HG03575 (cell line): Measurements from ENCODE around the gene LYVE1.

ENCODE experiments used
- ATAC-seq: cut with Tn5 transposase; IDR thresholded peaks from one replicate; pipeline ENCODE4 v1.9.1; 2021; ENCODE audit not compliant: unreplicated experiment, insufficient number of reproducible peaks, low FRiP score; ENCODE audit errors: extremely low read depth

Gene LYVE1

DNA sequence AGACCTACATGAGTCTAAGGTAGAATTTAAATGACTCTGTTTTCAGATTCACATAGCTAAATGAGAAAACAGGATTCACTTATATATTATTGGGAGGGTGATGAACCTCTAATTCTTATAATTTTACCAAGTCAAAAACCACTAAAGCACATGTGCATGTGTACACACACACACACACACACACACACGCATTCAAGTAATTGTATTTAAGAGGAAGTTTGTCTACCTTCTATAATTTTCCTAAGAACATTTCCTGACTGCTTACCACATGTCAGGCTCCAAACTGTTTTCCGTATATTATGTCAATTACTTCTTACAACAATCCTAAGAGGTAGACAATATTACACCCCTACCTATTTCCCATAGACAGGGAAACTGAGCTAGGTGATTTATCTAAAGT is 34.1 kb downstream of the LYVE1 start:
- no peak for ATAC-seq

DNA sequence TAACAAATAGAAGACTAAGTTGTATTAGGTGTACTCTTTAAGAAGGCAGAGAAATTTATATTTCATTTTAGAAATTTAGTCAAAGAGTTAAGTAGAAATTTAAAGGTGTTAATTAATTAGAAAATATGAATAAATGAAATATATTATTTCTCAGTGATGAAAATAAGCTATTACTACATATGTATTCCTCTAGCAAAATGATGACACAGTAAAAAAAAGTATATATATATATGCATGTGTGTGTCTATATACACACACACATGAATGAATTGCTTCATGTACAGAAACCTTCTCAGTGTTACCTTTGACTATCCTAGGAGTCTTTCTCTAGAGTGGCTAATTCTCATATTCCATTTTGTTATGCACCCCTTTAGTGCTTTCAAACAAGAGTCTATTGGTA is 35.1 kb downstream of the LYVE1 start:
- no peak for ATAC-seq

DNA sequence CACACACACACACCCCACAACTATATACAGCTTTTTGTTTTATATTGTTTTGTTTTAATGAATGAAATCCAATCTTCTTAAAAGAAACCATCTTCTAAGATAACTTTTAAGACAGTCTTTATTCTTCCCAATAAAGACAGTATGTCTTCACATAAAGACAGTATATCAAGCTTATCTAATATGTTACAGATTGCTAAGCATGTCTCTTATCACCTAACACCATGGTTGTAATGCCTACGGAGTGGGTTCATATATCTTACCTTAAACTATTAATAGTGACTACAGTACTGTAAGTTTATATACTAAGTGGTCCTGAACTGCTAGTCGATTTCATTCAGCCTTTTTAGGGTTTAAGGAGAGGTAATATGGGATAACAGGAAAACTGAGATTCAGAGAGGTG is 35.9 kb downstream of the LYVE1 start:
- no peak for ATAC-seq

DNA sequence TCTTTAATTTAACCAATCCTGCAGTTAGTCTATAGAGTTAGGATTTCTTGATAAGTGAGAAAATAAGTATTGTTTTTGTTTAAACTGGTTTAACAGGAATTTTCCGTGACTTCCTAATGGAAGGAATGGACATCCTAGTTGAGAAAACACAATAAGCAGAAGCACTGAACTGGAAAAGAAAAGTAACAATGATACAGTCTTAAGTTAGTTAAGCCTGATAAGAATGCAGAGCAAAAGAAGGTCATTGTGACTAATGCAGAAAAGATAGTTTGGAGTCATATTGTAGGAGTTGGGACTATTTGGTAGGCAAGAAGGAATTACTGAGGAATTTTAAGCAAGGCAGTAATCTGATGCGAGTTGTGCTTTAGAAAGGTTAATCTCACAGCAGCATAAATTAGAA is 39.2 kb downstream of the LYVE1 start:
- no peak for ATAC-seq

DNA sequence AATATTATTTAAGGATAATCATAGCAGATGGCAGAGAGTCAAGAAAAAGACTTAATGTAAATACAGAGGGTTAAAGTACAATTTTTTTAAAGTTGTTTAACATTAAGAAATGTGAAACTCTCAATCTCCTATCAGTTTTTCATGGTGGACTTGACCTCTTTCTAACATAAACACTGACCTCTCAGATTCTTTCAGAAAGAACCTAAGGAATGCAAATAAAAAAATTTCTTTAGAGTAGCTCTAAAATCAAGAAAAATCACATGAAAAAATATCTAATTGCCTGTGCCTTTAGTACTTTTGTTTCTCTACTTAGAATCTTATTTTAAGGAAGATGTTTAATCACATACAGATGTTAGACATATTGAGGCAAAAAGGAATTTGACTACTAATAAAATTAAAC is 40.3 kb downstream of the LYVE1 start:
- no peak for ATAC-seq

DNA sequence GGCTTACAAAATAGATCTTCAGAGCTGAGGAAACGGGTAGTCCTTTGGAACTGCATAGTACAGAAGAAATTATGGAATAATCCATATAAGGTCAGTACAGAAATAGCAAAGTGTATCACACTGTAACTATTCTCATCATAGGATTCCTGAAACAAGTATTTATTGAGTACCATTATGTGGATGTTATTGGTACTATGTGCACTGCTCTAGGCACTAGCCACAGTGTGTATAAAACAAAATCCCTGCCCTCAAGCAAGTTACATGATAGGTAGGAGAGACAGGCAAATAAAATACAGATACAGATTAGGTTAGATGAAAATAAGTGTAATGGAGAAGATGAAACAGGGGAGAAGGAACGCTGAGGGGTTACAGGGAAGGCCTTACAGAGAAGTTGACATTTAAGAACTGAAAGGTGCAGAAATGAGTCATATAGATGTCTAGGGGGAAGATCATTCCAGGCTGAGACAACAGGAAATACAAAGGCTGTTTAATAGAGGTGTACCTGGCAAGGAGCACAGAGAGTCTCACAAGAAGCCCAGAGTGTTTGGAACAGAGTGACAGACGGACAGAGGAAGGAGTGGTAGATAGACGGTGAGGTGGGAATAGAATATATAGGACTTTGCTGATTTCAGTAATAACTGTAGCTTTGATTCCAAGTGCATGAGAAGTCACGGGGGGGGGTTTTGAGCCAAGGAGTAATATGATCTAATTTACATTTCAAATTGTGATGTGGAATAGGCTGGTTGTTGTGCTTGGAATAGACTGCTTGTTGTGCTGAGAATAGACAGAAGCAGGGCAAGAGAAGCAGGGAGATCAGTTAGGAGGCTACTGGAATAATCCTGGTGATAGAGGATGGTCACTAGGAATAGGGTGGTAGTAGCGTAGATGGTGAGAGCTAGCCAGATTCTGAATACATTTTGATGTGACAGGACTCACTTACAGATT is 41.2 kb downstream of the LYVE1 start:
- ATAC-seq: peak; percentile 66

DNA sequence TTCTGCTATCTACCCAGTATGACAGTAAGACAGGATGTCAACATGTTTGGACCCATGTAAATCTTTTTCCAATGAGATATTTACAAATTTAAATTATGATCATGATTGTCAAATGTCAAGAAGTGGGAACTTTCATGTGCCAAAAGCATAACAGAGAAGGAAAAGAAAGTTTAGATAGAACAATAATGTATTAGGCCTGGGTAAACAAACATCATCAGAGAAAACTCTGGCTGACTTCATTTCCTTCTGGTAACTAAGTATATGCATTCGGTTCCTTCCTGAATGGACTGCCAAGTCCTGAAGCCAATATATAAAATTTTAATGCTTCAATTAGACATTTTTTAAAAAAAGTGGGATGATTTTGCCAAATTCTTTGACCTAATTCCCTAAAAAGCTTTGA is 44.0 kb downstream of the LYVE1 start:
- ATAC-seq: no peak

DNA sequence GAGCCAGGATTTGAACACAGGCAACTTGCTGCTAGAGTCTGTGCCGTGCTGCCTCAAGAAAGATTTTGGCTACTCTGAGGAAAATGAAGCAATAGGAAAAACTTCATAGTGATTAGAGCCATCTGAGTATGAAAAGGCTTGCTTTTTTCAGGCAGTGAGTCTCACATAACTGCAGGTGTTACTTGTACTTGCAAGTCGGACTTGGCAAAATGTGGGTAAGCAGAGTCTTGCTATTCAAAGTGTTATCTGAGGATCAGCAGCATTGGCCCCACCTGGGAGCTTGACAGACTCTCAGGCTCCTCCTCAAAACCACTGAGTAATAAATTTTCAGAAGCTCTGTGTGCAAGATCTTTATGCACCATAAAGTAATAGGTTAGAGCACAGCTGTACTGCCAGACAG is 45.5 kb downstream of the LYVE1 start:
- ATAC-seq: no peak

DNA sequence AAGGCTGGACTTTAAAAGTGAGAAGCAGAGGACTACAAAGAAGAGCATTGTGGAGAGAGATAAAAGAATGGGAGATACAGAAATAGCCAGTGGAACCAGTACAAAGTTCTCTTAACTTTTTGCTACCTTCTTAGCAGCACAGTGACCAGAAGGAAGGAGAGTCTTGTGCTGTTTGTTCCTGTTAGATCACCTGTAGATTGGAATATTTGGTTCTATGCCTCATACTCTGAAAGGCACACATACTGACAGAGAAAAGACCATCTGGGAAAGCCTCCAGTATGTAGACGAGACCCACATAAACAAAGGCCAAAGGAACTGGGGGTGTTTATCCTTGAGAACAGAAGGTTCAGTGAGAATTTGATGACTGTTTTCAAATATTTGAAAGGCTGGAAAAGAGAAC is 46.2 kb downstream of the LYVE1 start:
- no peak for ATAC-seq

DNA sequence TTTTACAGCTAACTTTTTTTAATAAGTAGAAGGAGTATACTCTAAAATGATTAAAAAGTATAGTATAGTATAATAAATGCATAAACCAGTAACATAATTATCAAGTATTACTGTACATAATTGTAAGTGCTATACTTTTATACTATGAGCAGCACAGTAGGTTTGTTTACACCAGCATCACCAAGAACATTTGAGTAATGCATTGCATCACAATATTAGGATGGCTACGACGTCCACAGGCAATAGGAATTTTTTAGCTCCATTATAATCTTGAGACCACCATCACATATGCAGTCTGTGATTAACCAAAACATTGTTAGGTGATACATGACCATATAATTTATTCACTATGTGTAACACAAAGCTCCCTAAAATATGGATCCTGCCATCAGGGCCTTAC is 47.9 kb downstream of the LYVE1 start:
- no peak for ATAC-seq

DNA sequence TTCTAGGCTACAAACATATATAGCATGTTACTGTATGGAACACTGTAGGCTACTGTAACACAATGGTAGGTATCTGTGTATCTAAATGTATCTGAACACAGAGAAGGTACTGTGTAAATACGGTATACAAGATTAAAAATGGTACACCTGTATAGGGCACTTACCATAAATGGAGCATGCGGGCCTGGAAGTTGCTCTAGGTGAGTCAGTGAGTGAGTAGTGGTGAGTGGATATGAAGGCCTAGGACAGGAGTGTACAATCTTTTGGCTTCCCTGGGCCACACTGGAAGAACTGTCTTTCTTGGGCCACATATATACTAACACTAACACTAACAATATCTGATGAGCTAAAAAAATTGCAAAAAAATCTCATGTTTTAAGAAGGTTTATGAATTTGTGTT is 48.8 kb downstream of the LYVE1 start:
- ATAC-seq: no peak

DNA sequence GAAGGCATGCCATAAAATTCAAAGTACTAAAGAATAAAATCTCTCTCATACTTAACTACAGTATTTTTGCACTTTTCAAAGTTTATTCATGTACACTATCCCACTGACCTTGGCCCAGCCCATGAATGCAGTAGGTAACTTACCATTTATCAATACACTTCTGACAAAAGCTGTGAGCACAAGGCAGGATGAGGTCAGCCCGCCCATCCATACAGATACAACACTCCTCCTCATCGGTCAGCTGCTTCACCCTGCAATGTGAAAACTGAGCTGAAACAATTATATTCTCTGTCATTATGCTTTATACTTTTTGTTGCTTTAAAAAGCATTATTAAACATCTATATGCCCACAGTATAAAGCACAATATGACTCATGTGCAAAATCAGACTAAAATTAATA is 49.6 kb downstream of the LYVE1 start:
- no peak for ATAC-seq

DNA sequence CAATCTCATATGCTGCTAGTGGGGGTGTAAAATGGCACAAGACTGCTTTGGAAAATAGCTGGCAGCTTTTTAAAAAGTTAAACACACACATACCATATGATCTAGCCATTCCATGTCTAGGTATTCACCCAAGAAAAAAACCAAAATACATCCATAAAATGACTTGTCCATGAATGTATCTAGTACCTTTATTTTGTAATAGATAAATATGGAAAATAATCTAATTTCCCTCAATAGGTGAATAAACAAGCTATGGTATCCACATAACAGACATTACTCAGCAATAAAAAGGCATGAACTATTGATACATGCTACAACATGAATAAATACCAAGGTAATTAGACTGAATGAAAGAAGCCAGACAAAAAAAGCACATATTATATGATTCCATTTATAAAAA is 50.3 kb downstream of the LYVE1 start:
- ATAC-seq: no peak

DNA sequence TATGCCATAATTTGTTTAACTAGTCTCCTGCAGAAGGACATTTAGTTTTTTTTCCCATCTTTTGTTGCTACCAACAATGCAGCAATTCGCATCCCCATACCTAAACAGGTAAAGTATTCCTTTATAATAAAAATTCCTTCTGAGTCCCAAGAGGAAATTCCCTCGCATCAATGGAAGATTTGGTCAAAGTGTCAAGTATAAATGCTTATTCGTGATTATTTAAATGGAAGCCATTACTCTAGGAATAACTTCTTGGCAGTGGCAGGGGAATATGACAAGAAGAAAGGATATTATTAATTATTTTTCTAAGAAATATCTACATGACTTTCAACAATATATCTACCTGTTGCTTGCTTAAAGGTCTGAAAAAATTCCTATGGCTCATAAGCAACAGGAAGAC is 53.0 kb downstream of the LYVE1 start:
- no peak for ATAC-seq

DNA sequence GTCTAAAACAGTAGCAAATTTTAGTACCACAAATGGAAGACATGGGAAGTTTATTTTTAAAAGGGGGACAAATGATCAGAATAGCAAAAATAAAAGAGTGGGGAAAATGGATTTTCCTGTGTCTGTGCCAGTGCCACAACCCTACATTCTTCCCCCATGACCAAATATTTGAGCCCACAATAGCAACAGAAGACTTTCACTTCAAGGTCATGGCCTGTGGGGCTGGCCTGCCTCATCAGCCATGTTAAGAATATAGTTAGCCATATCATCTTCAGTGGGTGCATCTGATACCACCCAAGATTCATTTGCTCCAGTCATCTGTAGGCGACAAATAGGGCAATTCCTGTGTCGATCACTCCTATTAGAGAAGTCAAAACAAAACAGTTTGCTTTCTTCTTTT is 53.8 kb downstream of the LYVE1 start:
- ATAC-seq: no peak

DNA sequence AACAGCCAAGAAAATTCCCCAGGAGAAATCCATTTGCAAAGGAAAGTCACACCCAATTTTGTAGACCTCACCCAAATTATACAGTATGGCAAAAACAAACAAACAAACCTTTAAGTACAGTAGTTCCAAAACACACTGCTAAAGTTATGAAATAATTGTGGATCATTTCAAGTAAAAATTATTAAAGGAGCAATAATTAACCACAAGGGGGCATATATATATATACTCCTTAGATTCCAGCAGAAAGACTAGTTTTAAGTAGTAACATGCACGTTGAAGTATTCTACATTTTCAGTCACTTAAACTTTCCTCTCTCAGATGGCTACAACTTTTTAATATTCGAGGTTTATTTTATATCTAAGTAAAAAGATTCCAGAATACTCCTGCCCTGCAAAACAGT is 54.3 kb downstream of the LYVE1 start:
- ATAC-seq: no peak

DNA sequence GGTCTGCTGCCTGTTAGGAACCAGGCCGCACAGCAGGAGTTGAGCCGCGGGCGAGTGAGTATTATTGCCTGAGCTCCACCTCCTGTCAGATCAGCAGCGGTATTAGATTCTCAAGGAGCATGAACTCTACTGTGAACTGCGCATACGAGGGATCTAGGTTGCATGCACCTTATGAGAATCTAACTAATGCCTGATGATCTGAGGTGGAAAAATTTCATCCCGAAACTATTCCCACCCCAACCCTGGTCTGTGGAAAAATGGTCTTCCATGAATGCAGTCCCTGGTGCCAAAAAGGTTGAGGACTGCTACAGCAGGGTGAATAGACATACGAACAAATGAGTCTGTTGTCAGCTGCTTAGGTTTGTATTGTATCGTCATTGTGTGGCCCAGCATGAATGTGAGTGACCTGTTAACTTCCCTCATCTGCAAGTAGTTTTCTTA is 57.3 kb downstream of the LYVE1 start:
- ATAC-seq: no peak
